22Rv1 (cell line): ENCODE data around the gene GULP1.

Source experiments
- H3K27ac ChIP-seq: fragments of 450-650 bp; 2 replicates; pipeline ENCODE4 v1.5.1; 2017
- ZFX ChIP-seq: fragments of 450-650 bp; IDR thresholded peaks from 2 replicates; pipeline ENCODE4 v1.6.1; 2017; ENCODE audit warnings: antibody characterized with exemption, borderline replicate concordance
- TF ChIP-seq, protein P1 (sequence below): fragments of 450-650 bp; IDR thresholded peaks from 2 replicates; pipeline ENCODE4 v1.5.1; 2017; ENCODE audit warnings: mild to moderate bottlenecking

The GULP1 gene

DNA sequence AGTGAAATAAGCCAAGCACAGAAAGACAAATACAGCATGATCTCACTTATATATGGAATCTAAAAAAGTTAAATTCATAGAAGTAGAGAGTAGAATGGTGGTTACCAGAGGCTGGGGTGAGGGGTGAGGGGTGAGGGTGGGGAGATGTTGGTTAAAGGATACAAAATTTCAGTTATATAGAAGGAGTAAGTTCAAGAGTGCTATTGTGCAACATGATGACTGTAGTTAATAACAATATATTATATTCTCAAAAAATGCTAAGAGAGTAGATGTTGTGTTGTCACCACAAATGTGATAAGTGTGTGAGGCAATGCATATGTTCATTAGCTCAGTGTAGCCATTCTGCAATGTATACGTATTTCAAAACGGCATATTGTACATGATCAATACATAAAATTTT, 26.4 kb upstream of the GULP1 start:
- TF ChIP-seq, protein P1, sequence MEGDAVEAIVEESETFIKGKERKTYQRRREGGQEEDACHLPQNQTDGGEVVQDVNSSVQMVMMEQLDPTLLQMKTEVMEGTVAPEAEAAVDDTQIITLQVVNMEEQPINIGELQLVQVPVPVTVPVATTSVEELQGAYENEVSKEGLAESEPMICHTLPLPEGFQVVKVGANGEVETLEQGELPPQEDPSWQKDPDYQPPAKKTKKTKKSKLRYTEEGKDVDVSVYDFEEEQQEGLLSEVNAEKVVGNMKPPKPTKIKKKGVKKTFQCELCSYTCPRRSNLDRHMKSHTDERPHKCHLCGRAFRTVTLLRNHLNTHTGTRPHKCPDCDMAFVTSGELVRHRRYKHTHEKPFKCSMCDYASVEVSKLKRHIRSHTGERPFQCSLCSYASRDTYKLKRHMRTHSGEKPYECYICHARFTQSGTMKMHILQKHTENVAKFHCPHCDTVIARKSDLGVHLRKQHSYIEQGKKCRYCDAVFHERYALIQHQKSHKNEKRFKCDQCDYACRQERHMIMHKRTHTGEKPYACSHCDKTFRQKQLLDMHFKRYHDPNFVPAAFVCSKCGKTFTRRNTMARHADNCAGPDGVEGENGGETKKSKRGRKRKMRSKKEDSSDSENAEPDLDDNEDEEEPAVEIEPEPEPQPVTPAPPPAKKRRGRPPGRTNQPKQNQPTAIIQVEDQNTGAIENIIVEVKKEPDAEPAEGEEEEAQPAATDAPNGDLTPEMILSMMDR: no peak
- TF ChIP-seq ZFX: no peak
- no peak overlapping the region for H3K27ac ChIP-seq

DNA sequence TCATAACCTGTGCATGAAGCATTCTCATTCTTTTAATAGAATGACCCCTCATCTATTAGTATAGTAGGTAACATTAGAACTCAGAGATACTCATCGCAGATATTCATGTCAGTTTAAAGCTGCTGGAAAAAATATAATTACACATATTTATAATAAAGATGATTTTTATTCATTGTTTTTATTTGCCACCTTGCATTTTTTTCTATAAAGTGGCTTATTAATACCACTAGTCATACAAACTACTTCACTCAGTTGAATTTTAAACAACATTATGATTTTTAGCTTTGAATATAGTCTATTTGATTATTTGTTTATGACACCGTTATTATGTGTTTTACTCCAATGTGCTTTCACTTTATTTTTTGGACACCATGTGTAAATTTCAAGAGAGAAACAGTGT, 23.9 kb upstream of the GULP1 start:
- no peak for TF ChIP-seq ZFX
- TF ChIP-seq, protein P1: no peak

DNA sequence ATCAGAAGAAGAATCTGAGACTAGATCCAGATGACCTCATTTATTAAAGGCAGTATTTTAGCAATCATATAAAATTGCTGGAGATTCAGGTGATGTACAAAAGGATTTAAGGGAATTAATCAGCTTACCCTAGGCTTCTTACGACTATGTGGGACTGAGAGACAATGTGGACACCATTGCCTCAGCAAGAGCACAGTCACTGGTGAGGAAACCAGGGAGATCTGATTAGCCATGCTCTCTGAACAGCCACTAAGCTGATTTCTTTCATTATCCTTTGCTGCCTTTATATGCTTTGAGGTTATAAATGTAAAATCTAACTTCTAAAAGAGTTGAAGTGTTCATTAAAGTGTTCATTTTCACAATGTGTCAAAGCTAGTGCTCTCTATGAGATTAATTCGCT, 22.7 kb upstream of the GULP1 start:
- no peak for TF ChIP-seq ZFX
- TF ChIP-seq, protein P1: no peak
- H3K27ac ChIP-seq: no peak overlapping the region

More for the DNA sequence above, 23.9 kb upstream of the GULP1 start:
- no peak overlapping the region for H3K27ac ChIP-seq

DNA sequence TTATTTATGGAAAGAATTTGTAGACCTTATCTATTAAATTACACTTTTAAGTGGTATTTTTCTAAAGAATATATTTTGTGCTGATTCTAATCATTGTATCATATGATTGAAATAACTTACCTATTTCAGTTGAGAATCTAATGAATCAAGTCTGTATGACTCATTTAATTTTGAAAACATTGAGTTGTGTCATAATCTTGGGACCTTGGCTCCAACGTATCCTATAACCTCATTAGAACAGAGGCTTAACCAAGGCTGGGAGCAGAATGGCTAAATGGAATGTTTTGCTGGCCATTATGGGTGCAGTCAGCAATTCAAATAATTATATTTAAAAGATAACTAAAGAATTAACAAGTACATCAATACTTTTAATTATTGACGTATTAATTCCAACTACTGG, 19.6 kb upstream of the GULP1 start:
- TF ChIP-seq, protein P1: no peak
- no peak for TF ChIP-seq ZFX
- H3K27ac ChIP-seq: no peak overlapping the region

DNA sequence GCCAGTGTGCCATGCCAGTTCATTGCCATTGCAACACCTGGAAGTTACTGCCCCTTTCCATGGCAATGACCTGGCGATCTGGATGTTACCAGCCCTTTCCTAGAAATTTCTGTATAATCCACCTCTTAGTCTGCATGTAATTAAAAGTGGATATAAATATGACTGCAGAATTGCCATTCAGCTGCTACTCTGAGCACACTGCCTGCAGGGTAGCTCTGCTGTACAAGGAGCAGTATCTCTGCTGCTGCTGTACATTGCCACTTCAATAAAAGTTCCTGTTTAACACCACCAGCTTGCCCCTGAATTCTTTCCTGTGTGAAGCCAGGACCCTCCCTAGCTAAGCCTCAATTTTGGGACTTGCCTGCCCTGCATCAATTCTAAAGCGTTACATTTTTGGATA, 17.4 kb upstream of the GULP1 start:
- TF ChIP-seq, protein P1: no peak
- no peak overlapping the region for H3K27ac ChIP-seq

DNA sequence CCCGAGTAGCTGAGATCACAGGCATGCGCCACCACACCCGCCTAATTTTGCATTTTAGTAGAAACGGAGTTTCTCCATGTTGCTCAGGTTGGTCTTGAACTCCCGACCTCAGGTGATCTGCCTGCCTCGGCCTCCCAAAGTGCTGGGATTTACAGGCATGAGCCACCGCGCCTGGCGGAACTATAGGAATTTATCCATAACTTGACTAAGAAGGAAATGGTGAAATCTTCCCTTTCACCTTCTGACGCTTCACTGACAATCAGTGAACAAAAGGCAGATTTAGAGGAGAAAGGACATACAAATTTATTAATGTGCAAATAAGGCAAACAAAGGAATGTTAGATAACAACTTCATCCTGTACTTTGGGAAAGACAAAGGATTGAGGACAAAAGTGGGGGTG, 15.4 kb upstream of the GULP1 start:
- no peak for TF ChIP-seq ZFX
- TF ChIP-seq, protein P1: no peak
- no peak overlapping the region for H3K27ac ChIP-seq

DNA sequence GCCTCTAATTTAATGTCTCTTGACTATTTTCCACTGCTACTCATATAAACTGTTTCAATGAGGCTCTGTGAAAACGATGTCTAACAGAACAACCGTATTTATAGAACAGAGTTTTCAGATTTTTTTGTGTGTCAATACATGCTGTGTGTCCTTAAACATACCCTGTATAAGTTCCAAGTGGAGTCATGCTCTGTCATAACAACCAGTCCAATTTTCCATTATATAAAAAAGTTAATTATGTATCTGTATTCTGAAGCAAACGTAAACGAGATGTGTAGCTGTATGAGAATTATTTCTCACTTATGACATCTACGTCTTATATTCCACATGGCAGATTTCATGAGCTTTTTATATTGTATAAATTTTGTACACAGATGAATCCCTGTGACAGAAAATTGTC, 13.9 kb upstream of the GULP1 start:
- no peak for TF ChIP-seq ZFX
- TF ChIP-seq, protein P1: no peak
- no peak overlapping the region; the same call in 1 of the 2 replicates for H3K27ac ChIP-seq
